ENCODE results near the gene ASZ1. TPM values are rescaled to one million over a fixed set of nuclear protein-coding genes. Genes with fewer than 3 reads are reported as not detected.
A peak's percentile ranks its signal among the peaks of the same experiment; 100 is the strongest.

The ASZ1 gene
- total RNA-seq, 6 experiments from 2014 or later, result not detected

- Mint-ChIP-seq H3K4me1 (ENCODE audit: low read depth) (peaks cover 22% of the 10 kb centered on the region), H3K4me3 (no peak overlapping the region), H3K36me3 (ENCODE audit: low read depth) (no peaks in the 10 kb centered on the region), H3K27ac (no peak overlapping the region), H3K9me3 (no peaks in the 10 kb centered on the region), H3K27me3 (ENCODE audit: insufficient read depth) (no peaks in the 10 kb centered on the region; the same call in 1 of the 2 replicates)
- no peak for DNase-seq
- 0 out of 2 replicates have a peak, but pooled peaks have one; percentile 12 for TF ChIP-seq CTCF (IDR thresholded peaks at IDR 0.05)
Observed at GRCh38 chr7:117381362-117381761, 45.9 kb downstream of the ASZ1 start.

GRCh38 chr7:117375380-117375779 lies 51.9 kb downstream of the ASZ1 start:
- no peak overlapping the region for H3K27ac Mint-ChIP-seq
- no peaks in the 10 kb centered on the region for H3K27me3 Mint-ChIP-seq (ENCODE audit: insufficient read depth)
- TF ChIP-seq CTCF (IDR thresholded peaks at IDR 0.05), result peak; percentile 51
- H3K4me3 Mint-ChIP-seq, result no peak overlapping the region
- no peaks in the 10 kb centered on the region for H3K9me3 Mint-ChIP-seq
- H3K4me1 Mint-ChIP-seq (ENCODE audit: low read depth), result no peaks in the 10 kb centered on the region
- no peaks in the 10 kb centered on the region for H3K36me3 Mint-ChIP-seq (ENCODE audit: low read depth)
- DNase-seq, result no peak

GRCh38 chr7:117372073-117372472 lies 55.2 kb downstream of the ASZ1 start:
- DNase-seq, result no peak
- H3K27ac Mint-ChIP-seq, result no peak overlapping the region
- no peak overlapping the region for H3K4me3 Mint-ChIP-seq
- no peaks in the 10 kb centered on the region for H3K36me3 Mint-ChIP-seq (ENCODE audit: low read depth)
- no peaks in the 10 kb centered on the region for H3K27me3 Mint-ChIP-seq (ENCODE audit: insufficient read depth)
- H3K4me1 Mint-ChIP-seq (ENCODE audit: low read depth), result no peaks in the 10 kb centered on the region
- no peaks in the 10 kb centered on the region for H3K9me3 Mint-ChIP-seq
- no peak for TF ChIP-seq CTCF (IDR thresholded peaks at IDR 0.05)

GRCh38 chr7:117364339-117365080 lies 62.8 kb downstream of the ASZ1 start:
- Mint-ChIP-seq H3K4me3 (no peak overlapping the region), H3K27ac (no peak overlapping the region), H3K27me3 (ENCODE audit: insufficient read depth) (peaks cover 4% of the 10 kb centered on the region), H3K9me3 (no peaks in the 10 kb centered on the region), H3K4me1 (ENCODE audit: low read depth) (no peaks in the 10 kb centered on the region), H3K36me3 (ENCODE audit: low read depth) (no peaks in the 10 kb centered on the region)
- DNase-seq, result no peak
- TF ChIP-seq CTCF (IDR thresholded peaks at IDR 0.05), result no peak

GRCh38 chr7:117362294-117362888 lies 64.9 kb downstream of the ASZ1 start:
- H3K9me3 Mint-ChIP-seq, result no peaks in the 10 kb centered on the region
- H3K27me3 Mint-ChIP-seq (ENCODE audit: insufficient read depth), result peaks cover 4% of the 10 kb centered on the region
- H3K27ac Mint-ChIP-seq, result no peak overlapping the region
- no peaks in the 10 kb centered on the region for H3K4me1 Mint-ChIP-seq (ENCODE audit: low read depth)
- DNase-seq, result no peak
- no peak for TF ChIP-seq CTCF (IDR thresholded peaks at IDR 0.05)
- no peak overlapping the region for H3K4me3 Mint-ChIP-seq
- no peaks in the 10 kb centered on the region for H3K36me3 Mint-ChIP-seq (ENCODE audit: low read depth)

Data from HFFc6 (cell line).